Hepatocyte (in vitro differentiated cells): ENCODE data around the gene SH3YL1. TPM values are rescaled to one million over a fixed set of nuclear protein-coding genes. Genes with fewer than 3 reads are reported as not detected.

Experiments used
- DNase-seq: peaks from one replicate; pipeline ENCODE4 v3.0.0-alpha.2; 2016; ENCODE audit warnings: low spot score
- H2AFZ ChIP-seq: fragments of 200-600 bp; sonication (generic); 2 replicates; pipeline ENCODE4 v1.6.0; 2016; ENCODE audit warnings: antibody characterized with exemption, mild to moderate bottlenecking
- H3K27ac ChIP-seq: fragments of 200-600 bp; sonication (generic); 2 replicates; pipeline ENCODE4 v1.5.1; 2016; ENCODE audit warnings: mild to moderate bottlenecking
- H3K27me3 ChIP-seq: fragments of 200-600 bp; sonication (generic); 2 replicates; pipeline ENCODE4 v1.6.1; 2016
- H3K36me3 ChIP-seq: fragments of 200-600 bp; sonication (generic); replicated peaks from 2 replicates; pipeline ENCODE4 v1.5.1; 2016; ENCODE audit warnings: low read depth; ENCODE audit not compliant: insufficient read depth
- H3K4me1 ChIP-seq: fragments of 200-600 bp; sonication (generic); 2 replicates; pipeline ENCODE4 v1.5.1; 2016; ENCODE audit warnings: mild to moderate bottlenecking, moderate library complexity; ENCODE audit not compliant: insufficient read depth
- H3K4me2 ChIP-seq: fragments of 200-600 bp; sonication (generic); 2 replicates; pipeline ENCODE4 v1.6.0; 2016
- H3K4me3 ChIP-seq: fragments of 200-600 bp; sonication (generic); 2 replicates; pipeline ENCODE4 v1.5.1; 2016; ENCODE audit warnings: mild to moderate bottlenecking
- H3K79me2 ChIP-seq: fragments of 200-600 bp; sonication (generic); 2 replicates; pipeline ENCODE4 v1.6.0; 2017; ENCODE audit warnings: mild to moderate bottlenecking
- H3K9me2 ChIP-seq: fragments of 200-600 bp; sonication (generic); replicated peaks from 2 replicates; pipeline ENCODE4 v1.6.0; 2017; ENCODE audit warnings: mild to moderate bottlenecking; ENCODE audit not compliant: insufficient read depth
- H3K9me3 ChIP-seq: fragments of 200-600 bp; sonication (generic); 2 replicates; pipeline ENCODE4 v1.5.1; 2016; ENCODE audit warnings: low read depth, mild to moderate bottlenecking
- H4K20me1 ChIP-seq: fragments of 200-600 bp; sonication (generic); 2 replicates; pipeline ENCODE4 v1.6.0; 2016; ENCODE audit warnings: mild to moderate bottlenecking; ENCODE audit not compliant: insufficient read depth, poor library complexity, severe bottlenecking
- EZH2 ChIP-seq: fragments of 200-600 bp; sonication (generic); IDR thresholded peaks from 2 replicates; pipeline ENCODE4 v1.6.1; 2016; ENCODE audit warnings: antibody characterized with exemption, mild to moderate bottlenecking, borderline replicate concordance
- EZH2phosphoT487 ChIP-seq: fragments of 200-600 bp; sonication (generic); IDR thresholded peaks from one replicate; pipeline ENCODE4 v1.6.1; 2018; ENCODE audit warnings: antibody characterized with exemption, mild to moderate bottlenecking, low read depth, moderate library complexity; ENCODE audit not compliant: unreplicated experiment, severe bottlenecking
- WGBS: methylation state at CpG from one replicate; pipeline ENCODE4 v1.1.6; 2016; ENCODE audit warnings: low lambda C conversion rate; ENCODE audit errors: missing lambda C conversion rate; 5-methylcytosine and 5-hydroxymethylcytosine counted together
- polyA plus RNA-seq: library from polyadenylated mRNA; unstranded; fragments of >200 nt; fragmentation: Nextera tagmentation; extraction: Ambion mirVana; gene quantifications from 2 replicates; pipeline ENCODE4 v1.2.1, GENCODE V29; 2016
- total RNA-seq: library from RNA; depleted of rRNA; stranded (reverse); fragments of >200 nt; gene quantifications from 2 replicates; pipeline ENCODE4 v1.2.3, GENCODE V29; 2014
- TF ChIP-seq, protein P1 (sequence below): fragments of 200-600 bp; sonication (generic); IDR thresholded peaks from 2 replicates; pipeline ENCODE4 v1.5.1; 2016; ENCODE audit warnings: antibody characterized with exemption, mild to moderate bottlenecking; ENCODE audit not compliant: poor library complexity

Gene SH3YL1
- total and polyA plus RNA-seq, 2 experiments from 2014 or later = 36.3 to 99.8 TPM

DNA sequence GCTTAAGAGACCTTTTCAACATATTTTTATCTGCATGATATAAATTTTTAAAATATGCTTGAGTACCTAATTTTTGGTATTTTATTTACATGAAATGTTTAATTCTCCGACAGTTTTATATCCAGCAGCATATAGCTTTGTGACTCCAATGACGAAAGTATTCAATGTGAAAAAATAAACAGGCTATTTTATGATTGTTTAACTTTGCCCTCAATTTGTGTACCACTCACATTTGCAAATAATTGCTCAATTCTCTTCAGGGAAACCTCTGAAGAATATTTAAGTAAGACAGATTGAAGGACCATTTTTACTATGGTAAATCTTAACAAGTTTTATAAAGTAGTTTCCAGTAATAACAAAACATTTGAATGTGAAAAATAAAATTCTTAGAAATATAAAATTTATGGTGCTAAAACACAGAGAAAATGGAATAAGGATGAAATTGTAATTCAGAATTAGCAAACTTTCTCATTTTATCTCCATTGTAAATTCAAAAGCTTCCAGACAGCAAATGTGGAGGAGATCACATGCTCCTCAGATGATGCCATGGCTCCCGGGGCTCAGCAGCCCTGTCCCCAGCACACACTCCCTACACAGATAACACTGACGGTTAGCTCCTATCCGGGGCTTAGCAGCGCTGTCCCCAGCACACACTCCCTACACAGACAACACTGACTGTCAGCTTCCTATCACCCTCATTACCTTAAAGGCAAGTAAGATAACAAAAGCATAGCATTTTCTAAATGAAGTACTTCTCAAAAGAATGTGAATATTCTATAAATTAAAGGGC is 39.7 kb downstream of the SH3YL1 start:
- H3K27me3 ChIP-seq = no peaks in the 10 kb centered on the region
- H3K9me2 ChIP-seq = no peaks in the 10 kb centered on the region
- no peaks in the 10 kb centered on the region for H3K79me2 ChIP-seq
- H4K20me1 ChIP-seq = no peaks in the 10 kb centered on the region
- H2AFZ ChIP-seq = no peak overlapping the region
- H3K27ac ChIP-seq = no peak overlapping the region
- H3K9me3 ChIP-seq = no peaks in the 10 kb centered on the region
- no peak overlapping the region for H3K4me2 ChIP-seq
- no peak for DNase-seq
- TF ChIP-seq EZH2 = no peak
- TF ChIP-seq EZH2phosphoT487 = no peak
- TF ChIP-seq, protein P1, sequence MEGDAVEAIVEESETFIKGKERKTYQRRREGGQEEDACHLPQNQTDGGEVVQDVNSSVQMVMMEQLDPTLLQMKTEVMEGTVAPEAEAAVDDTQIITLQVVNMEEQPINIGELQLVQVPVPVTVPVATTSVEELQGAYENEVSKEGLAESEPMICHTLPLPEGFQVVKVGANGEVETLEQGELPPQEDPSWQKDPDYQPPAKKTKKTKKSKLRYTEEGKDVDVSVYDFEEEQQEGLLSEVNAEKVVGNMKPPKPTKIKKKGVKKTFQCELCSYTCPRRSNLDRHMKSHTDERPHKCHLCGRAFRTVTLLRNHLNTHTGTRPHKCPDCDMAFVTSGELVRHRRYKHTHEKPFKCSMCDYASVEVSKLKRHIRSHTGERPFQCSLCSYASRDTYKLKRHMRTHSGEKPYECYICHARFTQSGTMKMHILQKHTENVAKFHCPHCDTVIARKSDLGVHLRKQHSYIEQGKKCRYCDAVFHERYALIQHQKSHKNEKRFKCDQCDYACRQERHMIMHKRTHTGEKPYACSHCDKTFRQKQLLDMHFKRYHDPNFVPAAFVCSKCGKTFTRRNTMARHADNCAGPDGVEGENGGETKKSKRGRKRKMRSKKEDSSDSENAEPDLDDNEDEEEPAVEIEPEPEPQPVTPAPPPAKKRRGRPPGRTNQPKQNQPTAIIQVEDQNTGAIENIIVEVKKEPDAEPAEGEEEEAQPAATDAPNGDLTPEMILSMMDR = no peak
- no peaks in the 10 kb centered on the region for H3K4me1 ChIP-seq
- H3K36me3 ChIP-seq = no peaks in the 10 kb centered on the region
- 77% methylated on average over 6 of the region's 6 CpGs for WGBS
- H3K4me3 ChIP-seq = no peak overlapping the region

DNA sequence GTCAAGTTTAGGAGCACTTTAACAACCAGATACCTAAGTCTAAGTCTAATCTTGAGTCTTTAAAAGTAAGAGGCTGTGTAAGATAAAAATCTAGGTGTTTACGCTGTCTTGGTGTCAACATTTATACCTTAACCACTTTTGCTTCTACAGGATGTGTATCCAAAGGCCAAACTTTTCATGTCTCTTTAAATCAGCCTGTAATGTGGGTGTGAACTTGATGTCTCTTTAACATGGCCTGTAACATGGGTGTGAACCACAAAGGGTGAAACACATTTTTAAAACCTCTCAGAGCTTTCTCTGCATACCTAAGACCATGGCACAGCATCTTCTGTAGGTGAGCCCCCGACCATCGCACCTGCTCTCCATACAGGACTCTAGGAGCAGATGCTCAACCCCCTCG is 40.4 kb downstream of the SH3YL1 start:
- no peak overlapping the region for H3K27ac ChIP-seq
- no peak overlapping the region for H3K4me3 ChIP-seq
- TF ChIP-seq EZH2 (no peak), EZH2phosphoT487 (no peak)
- TF ChIP-seq, protein P1 = no peak
- DNase-seq = no peak
- no peaks in the 10 kb centered on the region for H3K9me3 ChIP-seq
- no peak overlapping the region for H2AFZ ChIP-seq
- H3K4me2 ChIP-seq = no peak overlapping the region
- no peaks in the 10 kb centered on the region for H3K36me3 ChIP-seq
- WGBS = 91% methylated on average over 4 of the region's 4 CpGs
- H4K20me1 ChIP-seq = no peaks in the 10 kb centered on the region
- no peaks in the 10 kb centered on the region for H3K79me2 ChIP-seq
- no peaks in the 10 kb centered on the region for H3K4me1 ChIP-seq
- no peaks in the 10 kb centered on the region for H3K9me2 ChIP-seq
- no peaks in the 10 kb centered on the region for H3K27me3 ChIP-seq

DNA sequence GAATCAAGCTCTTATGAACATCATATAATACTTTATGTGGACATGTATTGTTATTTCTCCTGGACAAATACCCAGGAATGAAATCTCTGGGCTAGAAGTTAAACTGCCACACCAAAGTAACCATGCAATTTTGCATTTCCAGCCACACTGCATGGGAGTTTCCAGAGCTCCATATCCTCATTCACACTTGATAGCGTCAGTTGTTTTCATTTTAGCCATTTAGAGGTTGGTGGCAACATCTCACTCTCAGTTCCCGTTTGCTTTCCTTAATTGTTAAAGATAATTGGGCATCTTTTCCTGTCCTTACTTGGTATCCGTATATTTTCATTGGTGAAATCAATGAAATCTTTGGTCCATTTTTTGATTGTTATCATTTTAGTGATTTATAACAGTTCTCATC is 47.8 kb downstream of the SH3YL1 start:
- Histone ChIP-seq H3K4me2 (no peak overlapping the region), H3K79me2 (no peaks in the 10 kb centered on the region), H3K4me1 (no peaks in the 10 kb centered on the region), H3K36me3 (no peaks in the 10 kb centered on the region), H3K9me2 (no peaks in the 10 kb centered on the region), H3K9me3 (no peaks in the 10 kb centered on the region), H3K27ac (no peak overlapping the region), H3K4me3 (no peak overlapping the region), H2AFZ (no peak overlapping the region), H3K27me3 (no peaks in the 10 kb centered on the region), H4K20me1 (no peaks in the 10 kb centered on the region)
- DNase-seq = no peak
- WGBS = 89% methylated on average over 3 of the region's 3 CpGs
- TF ChIP-seq EZH2 (no peak), EZH2phosphoT487 (no peak)
- TF ChIP-seq, protein P1 = no peak
